ENCODE data around the gene POLR2H. TPM values are rescaled to one million over a fixed set of nuclear protein-coding genes. Genes with fewer than 3 reads are reported as not detected.

The POLR2H gene
- total RNA-seq, 1 experiment from 2014 or later, result 133 TPM

GRCh38 chr3:184358124-184358767, 3.3 kb upstream of the POLR2H start:
- peaks cover 6% of the 10 kb centered on the region; the same call in 1 of the 2 replicates for H3K27me3 Mint-ChIP-seq (ENCODE audit: low read depth)
- no peak overlapping the region for H3K4me3 Mint-ChIP-seq
- DNase-seq (ENCODE audit: low spot score) (no peak), ATAC-seq (no peak)
- H3K27ac Mint-ChIP-seq, result no peak overlapping the region
- CTCF ChIA-PET, result interaction anchor here (0.6 to 2.9 kb wide), 5 partner anchors 13 to 69 kb away, joined by 3 to 28 read pairs (median 4); no protein-coding TSS in a partner anchor
- POLR2A ChIA-PET, result interaction anchor here (0.6 kb wide), 1 partner anchor 157 kb away, joined by 9 read pairs; no protein-coding TSS in a partner anchor
- TF ChIP-seq, protein P1, sequence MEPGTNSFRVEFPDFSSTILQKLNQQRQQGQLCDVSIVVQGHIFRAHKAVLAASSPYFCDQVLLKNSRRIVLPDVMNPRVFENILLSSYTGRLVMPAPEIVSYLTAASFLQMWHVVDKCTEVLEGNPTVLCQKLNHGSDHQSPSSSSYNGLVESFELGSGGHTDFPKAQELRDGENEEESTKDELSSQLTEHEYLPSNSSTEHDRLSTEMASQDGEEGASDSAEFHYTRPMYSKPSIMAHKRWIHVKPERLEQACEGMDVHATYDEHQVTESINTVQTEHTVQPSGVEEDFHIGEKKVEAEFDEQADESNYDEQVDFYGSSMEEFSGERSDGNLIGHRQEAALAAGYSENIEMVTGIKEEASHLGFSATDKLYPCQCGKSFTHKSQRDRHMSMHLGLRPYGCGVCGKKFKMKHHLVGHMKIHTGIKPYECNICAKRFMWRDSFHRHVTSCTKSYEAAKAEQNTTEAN (CRISPR knock-in tag; IDR thresholded peaks at IDR 0.05), result no peak
- no peak for TF ChIP-seq TEAD1 (CRISPR knock-in tag; IDR thresholded peaks at IDR 0.05)
- TF ChIP-seq IRF2 (CRISPR knock-in tag; IDR thresholded peaks at IDR 0.05; ENCODE audit: borderline replicate concordance, low read depth), result no peak
- TF ChIP-seq PRRX2 (CRISPR knock-in tag; IDR thresholded peaks at IDR 0.05), result no peak
- TF ChIP-seq, protein P2, sequence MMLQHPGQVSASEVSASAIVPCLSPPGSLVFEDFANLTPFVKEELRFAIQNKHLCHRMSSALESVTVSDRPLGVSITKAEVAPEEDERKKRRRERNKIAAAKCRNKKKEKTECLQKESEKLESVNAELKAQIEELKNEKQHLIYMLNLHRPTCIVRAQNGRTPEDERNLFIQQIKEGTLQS (CRISPR knock-in tag; conservative IDR thresholded peaks at IDR 0.05), result no peak
- no peak for TF ChIP-seq ZNF512 (CRISPR knock-in tag; IDR thresholded peaks at IDR 0.05; ENCODE audit: borderline replicate concordance)
- no peak for TF ChIP-seq E2F1 (CRISPR knock-in tag; IDR thresholded peaks at IDR 0.05)
- no peak for TF ChIP-seq CBFB (CRISPR knock-in tag; IDR thresholded peaks at IDR 0.05; ENCODE audit: low read depth)
- no peak for TF ChIP-seq ZNF416 (CRISPR knock-in tag; IDR thresholded peaks at IDR 0.05)
- no peak for TF ChIP-seq CREM (CRISPR knock-in tag; IDR thresholded peaks at IDR 0.05)
- TF ChIP-seq USF2 (CRISPR knock-in tag; IDR thresholded peaks at IDR 0.05), result no peak
- no peak for TF ChIP-seq CREB1 (CRISPR knock-in tag; IDR thresholded peaks at IDR 0.05)
- no peak for TF ChIP-seq MLX (CRISPR knock-in tag; IDR thresholded peaks at IDR 0.05)
- TF ChIP-seq HMGA2 (CRISPR knock-in tag; IDR thresholded peaks at IDR 0.05), result no peak
- no peak for TF ChIP-seq NFATC4 (CRISPR knock-in tag; IDR thresholded peaks at IDR 0.05)
- TF ChIP-seq NR2C2 (CRISPR knock-in tag; IDR thresholded peaks at IDR 0.05), result no peak
- TF ChIP-seq, protein P3, sequence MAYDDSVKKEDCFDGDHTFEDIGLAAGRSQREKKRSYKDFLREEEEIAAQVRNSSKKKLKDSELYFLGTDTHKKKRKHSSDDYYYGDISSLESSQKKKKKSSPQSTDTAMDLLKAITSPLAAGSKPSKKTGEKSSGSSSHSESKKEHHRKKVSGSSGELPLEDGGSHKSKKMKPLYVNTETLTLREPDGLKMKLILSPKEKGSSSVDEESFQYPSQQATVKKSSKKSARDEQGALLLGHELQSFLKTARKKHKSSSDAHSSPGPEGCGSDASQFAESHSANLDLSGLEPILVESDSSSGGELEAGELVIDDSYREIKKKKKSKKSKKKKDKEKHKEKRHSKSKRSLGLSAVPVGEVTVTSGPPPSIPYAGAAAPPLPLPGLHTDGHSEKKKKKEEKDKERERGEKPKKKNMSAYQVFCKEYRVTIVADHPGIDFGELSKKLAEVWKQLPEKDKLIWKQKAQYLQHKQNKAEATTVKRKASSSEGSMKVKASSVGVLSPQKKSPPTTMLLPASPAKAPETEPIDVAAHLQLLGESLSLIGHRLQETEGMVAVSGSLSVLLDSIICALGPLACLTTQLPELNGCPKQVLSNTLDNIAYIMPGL (CRISPR knock-in tag; IDR thresholded peaks at IDR 0.05), result no peak
- no peak for TF ChIP-seq ZNF121 (CRISPR knock-in tag; IDR thresholded peaks at IDR 0.05)
- TF ChIP-seq PREB (CRISPR knock-in tag; IDR thresholded peaks at IDR 0.05; ENCODE audit: borderline replicate concordance), result no peak
- peaks cover 15% of the 10 kb centered on the region for H3K36me3 Mint-ChIP-seq
- H3K4me1 Mint-ChIP-seq, result peaks cover 15% of the 10 kb centered on the region
- no peaks in the 10 kb centered on the region for H3K9me3 Mint-ChIP-seq

Measured in WTC11 (cell line).